Fibroblast of skin of left quadriceps (primary cell): ENCODE data around the gene DDX59.

Source experiments
- DNase-seq, 2 experiments: peaks; one replicate each; pipeline ENCODE4 v3.0.0-alpha.2; 2013; ENCODE audit warnings: low read depth in 2 of 2

DDX59 gene

DNA sequence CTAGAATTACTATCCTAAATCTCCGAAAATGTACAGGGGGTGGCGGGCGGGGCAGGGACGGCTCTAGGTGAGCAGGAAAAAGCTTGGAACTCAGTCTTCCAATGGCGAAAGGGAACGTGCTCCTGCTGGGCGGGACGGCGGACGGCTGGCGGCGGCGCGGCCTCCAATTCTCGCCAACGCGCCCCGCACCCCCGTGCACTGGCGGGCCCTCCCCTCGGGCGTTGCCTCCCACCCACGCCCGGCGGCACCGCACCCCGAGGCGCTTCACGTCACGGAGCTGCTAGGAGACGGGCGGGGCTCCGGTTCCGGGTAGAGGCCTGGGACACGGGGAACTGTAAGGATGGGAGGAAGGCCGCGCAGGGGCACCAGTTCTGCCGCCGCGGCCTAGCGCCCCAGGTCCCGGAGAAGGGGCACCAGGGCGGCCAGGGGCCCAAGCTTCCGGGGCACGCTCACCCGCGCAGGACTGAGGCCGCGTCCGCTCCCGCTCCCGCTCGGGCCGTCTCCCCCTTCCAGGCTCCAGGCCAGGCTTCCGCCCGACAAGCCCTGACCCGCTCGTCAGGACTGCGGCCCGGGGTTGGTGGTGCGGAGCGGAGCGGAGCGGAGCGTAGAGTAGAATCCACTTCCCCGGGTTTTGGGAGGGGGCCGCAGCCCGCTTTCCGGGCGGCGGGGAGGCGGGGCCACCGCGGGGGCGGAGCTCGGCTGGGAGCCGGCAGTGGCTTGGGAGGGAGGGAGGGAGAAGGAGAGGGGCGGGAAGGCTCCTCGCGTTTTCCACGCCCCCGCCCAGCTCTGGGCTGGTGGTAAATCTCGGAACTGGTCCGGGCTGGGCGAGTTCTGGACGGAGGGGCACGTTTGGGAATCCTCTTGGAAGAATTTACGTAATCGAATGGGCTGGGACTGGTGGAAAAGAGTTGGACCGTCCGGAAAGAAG is at the start of gene DDX59:
DDX59 (minus strand) TSS at position 594 of the 928 bp plus-strand sequence. CDS start 3,167 bp downstream, outside the sequence.
- DNase-seq = peak; percentile 95

DNA sequence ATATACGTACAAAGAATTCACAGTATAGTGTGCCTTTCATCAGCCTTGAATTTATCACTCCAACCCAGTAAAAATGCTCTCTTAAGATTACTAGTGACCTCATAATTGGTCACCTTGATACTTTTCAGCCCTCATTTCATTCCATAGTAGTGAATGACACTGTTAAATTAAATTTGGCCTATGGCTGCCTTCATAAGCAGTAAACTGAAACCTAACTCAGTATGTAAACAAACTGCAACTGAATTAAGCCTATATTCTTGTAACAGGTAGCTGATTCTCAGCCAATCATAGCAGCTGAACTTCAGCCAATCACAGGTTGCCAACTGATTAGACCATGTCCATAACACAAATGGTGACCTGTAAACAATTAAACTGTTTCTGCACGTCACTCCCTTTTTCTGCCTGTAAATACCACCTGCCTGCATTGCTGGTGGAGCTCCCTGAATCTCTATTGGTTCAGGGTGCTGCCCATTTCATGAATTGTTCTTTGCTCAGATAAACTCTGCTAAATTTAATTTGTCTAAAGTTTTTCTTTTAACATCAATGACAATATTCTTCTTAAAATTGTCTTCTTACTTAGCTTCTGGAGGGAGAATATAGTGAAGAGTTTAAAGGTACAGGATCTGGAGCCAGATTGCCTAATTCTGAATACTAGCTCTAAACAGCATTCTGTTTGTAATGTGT is 44.9 kb upstream of the DDX59 start:
- DNase-seq = no peak

- DNase-seq = no peak
These were observed 40.5 kb upstream of the DDX59 start for GRCh38 chr1:200710166-200710565.

DNA sequence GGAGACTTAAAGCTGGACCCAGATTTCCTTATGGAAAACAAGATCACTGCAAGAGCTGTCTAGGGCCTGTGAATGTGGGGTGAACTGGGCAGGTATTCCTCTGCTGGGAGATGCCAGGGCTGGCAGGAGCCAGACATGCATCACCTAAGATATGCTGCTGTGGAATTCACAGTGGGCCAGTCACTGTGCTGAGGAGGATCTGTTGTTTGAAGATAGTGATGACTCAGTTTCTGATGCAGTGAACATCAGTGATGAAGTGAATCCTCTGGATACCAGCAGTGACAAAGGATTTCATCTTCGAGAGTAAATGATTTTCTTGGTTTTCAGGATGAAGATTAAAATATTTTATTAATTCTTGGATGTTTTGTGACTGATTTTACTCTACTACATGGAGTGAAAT is 39.1 kb upstream of the DDX59 start:
- DNase-seq = no peak

DNA sequence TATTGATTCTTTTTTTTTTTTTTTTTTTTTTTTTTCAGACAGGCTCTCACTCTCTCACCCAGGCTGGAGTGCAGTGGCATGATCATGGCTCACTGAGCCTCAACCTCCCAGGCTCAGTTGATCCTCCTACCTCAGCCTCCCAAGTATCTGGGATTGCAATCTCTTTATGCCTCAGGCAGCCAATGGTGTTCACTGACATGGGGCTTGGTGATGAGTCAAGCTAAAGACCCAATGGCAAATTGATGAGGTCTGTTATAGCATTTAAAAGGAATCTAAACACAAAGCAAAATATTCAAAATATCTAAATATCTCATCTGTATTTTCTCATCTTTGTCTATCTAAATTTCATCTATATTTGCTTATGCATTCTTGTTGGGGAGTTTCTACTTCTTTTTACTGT is 38.5 kb upstream of the DDX59 start:
- DNase-seq = no peak

DNA sequence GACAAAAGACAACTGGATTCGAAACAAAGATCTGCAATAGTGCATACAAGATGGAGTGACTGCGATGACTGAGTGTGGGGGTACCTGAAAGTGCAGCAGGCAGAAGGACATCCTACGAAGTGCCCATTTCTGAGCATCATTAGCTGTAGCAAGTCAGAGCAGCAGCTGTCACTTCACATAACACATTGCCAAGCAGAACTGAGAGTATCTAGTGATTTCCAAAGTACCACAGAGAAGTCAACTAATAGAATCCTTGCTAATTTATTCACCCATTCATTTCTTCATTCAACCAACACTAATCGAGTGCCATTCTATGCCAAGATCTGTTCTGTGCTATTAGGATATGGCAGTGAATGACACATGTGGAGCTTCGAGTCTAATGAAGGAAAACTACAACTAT is 37.4 kb upstream of the DDX59 start:
- DNase-seq = no peak

DNA sequence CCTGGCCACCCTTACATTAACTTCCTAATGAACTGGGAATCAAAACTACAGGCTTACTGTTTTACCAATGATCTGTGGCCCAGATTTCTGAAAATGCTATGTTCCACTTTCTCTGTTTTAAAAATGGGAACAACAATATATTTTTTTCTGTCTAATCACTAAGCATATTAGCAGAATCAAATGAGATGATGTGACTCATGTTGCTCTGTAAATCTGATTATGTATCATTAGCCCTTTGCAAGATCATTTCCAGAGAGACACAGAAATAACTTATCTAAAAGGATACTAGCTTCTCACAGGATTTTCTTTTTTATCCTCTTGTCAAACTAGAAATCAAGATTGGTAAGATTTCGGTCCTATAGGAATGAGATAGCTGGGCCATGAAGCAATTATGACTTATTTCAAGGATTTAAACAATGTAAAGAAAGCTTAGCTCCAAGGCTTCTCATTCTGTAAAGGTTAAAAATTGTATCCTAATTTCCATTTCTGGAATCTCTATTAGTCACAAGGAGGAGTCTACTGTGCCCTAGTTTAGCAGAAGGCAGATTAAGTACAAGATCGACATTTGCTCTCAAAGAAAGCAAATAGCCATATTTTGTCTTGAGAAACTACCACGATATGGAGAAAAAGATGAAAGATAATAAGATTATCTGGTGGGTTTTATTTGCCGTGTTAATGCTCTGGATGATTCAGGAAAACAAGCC is 36.6 kb upstream of the DDX59 start:
- DNase-seq = no peak

DNA sequence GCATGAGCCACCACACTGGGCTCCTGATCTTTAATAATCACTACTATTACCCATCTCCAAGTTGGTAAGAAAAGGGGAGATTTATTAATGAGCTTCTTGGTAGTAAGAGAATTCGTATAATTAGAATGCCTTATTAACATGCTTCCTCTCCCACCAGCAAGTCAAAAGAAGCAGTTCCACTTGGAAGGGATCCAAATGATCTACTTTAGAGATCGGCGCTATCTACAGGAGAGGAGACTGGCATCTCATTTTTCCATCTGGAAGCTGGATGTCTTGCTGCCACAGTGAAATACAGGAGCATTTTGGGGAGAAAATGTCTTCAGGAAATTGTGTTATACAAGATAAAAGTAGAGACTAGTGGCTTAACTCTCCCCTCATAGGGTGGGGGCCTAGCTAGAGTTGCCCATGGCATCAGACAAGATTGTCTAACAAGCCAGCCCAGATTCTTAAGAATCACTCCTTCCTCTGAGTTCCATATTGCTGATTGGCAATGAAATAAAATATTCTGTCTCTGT is 35.3 kb upstream of the DDX59 start:
- no peak for DNase-seq

GRCh38 chr1:200699871-200700270 is 30.2 kb upstream of the DDX59 start:
- DNase-seq = peak; percentile 53 to 56

DNA sequence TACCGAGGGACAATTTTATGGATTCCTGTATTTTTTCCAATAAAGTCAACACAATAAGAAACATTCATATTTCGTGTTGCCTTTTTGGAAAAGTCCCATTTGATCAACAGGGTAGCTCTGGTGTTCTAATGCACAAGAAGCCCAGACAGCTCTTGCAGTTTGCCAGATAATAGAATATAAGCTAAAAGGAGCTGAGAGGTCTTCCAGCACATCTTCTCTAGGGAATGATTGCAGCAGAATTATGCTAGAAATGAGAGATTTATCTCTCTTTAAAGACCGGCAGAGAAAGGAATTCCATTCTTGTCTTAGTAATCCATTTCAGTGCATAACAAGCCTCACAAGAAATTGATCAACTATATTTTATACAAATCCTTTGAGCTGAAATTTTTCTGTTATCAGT is 25.0 kb upstream of the DDX59 start:
- no peak for DNase-seq

DNA sequence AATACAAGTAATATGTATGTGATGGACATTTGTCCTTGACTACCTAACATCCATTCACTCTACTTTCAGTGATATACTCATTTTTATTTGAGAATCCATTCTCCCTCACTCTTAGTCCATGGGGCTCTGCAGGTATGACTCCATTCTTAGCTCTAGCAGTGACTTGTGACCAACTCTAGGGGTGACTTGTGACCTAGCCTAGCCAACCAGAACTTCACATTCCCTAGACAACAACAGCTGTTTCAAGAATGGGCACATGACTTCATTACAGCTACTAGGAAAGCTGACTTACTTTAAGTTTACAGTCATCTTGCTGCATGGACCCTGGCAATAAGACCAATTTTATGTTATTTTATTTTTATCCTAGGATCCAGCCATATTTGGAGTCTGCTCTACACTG is 23.6 kb upstream of the DDX59 start:
- DNase-seq = no peak

DNA sequence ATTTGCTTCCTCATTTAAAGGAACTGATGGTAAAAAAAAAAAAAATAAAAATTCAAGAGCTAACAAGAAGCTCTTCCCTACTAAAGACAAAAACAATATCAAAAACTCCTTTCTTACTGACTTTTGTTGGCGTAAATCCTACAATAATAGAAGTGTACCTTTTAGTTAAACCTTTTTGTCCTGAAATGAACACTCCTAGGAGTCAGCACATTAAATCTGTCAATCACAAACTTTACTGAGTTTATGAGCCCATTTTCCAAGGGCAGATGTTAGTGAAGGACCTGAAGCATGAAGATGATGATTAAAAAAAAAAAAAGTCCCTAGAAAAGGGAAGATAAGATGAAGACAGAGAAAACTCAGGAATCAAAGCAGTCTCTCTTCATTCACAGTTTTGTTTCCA is 22.6 kb upstream of the DDX59 start:
- DNase-seq = no peak

- DNase-seq = no peak
These were observed 16.9 kb upstream of the DDX59 start for GRCh38 chr1:200686620-200687019.

DNA sequence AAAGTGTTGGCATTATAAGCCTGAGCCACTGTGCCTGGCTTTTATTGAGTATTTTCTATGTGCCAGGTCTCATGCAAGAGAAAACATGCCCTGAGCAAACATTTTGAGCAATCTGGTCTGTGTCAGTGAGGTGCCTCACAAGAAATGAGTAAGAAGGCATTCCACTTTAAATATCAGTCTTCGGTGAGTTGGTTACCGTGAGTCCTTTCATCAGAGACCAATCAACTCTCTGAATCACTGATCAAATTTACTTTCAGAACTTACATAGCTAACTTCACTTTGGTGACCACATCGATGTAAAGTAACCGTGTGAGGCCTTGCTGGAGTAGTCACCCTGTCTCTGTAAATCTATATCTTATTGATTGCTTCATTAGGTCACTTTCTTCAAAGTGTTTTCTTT is 14.3 kb upstream of the DDX59 start:
- DNase-seq = no peak

- DNase-seq = no peak
These were observed 13.6 kb upstream of the DDX59 start for GRCh38 chr1:200683298-200683697.

- no peak for DNase-seq
These were observed 11.5 kb upstream of the DDX59 start for GRCh38 chr1:200681231-200681630.

GRCh38 chr1:200676829-200677228 is 7.1 kb upstream of the DDX59 start:
- DNase-seq = no peak

- no peak for DNase-seq
These were observed 5.8 kb upstream of the DDX59 start for GRCh38 chr1:200675588-200675852.

DNA sequence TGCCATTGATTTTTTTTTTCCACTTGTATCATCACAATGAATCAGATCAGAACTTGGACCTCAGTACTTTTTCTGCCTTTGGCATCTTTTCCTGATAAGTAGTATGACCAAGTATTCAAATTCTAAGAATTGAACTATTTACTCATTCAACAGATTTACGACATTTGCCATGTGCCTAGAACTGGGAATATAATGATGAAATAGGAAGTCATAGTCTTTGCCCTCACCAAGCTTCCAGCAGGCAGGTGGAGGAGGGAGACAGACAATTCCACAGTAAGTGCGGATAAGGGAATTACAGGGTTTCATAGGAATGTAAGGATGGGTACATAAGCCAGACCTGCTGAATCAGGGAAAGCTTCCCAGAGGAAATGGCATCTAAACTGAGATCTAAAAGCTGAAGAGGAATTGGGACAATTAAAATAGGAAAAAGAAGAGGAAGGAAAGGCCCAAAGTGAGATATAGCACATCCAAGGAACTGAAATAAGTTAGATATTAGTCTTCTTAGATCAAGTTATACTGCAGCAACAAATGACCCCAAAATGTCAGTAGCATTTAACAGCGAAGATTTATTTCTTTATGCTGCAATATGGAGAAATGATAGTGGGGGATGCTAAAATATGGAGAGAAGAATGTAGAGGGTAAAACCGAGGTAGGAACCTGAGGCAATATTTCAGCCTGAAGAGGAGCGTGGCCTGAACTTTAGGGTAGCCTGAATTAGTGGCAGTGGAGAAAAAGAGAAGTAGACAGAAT is 5.3 kb upstream of the DDX59 start:
- no peak for DNase-seq

GRCh38 chr1:200673952-200674823 is 4.5 kb upstream of the DDX59 start:
- peak; percentile 32 to 36 for DNase-seq
